NCI-H82 treated with DMSO at 0.1 percent for 48 hours (cell line): ENCODE measurements around the gene FECH.
"Not testable (repeated sequence)": the region's sequence is repeated elsewhere in the genome, so short reads cannot be mapped to it uniquely, and the experiment has no call there.

Experiments
- DNase-seq: peaks from one replicate; lab custom pipeline; 2025; ENCODE audit not compliant: unreplicated experiment; lab: John Stamatoyannopoulos, UW

The FECH gene

GRCh38 chr18:57533006-57533867, 53.3 kb downstream of the FECH start:
- DNase-seq = no peak

- no peak for DNase-seq
Measured at GRCh38 chr18:57529151-57529550, 57.4 kb downstream of the FECH start.

- DNase-seq = no peak
Measured at GRCh38 chr18:57527556-57528229, 58.8 kb downstream of the FECH start.

GRCh38 chr18:57523171-57523956, 63.1 kb downstream of the FECH start:
- DNase-seq = no peak

GRCh38 chr18:57522348-57522747, 64.2 kb downstream of the FECH start:
- DNase-seq = not testable (repeated sequence)

GRCh38 chr18:57519668-57520424, 66.7 kb downstream of the FECH start:
- no peak for DNase-seq

- no peak for DNase-seq
Measured at GRCh38 chr18:57518533-57518932, 68.0 kb downstream of the FECH start.

- DNase-seq = no peak
Measured at GRCh38 chr18:57516056-57516455, 70.4 kb downstream of the FECH start.

- DNase-seq = no peak
Measured at GRCh38 chr18:57505231-57505630, 81.3 kb downstream of the FECH start.

GRCh38 chr18:57502624-57503023, 83.9 kb downstream of the FECH start:
- DNase-seq = no peak

GRCh38 chr18:57498682-57499256, 87.7 kb downstream of the FECH start:
- DNase-seq = no peak
